ENCODE results near the gene MAZ.

- TF ChIP-seq, protein P1, sequence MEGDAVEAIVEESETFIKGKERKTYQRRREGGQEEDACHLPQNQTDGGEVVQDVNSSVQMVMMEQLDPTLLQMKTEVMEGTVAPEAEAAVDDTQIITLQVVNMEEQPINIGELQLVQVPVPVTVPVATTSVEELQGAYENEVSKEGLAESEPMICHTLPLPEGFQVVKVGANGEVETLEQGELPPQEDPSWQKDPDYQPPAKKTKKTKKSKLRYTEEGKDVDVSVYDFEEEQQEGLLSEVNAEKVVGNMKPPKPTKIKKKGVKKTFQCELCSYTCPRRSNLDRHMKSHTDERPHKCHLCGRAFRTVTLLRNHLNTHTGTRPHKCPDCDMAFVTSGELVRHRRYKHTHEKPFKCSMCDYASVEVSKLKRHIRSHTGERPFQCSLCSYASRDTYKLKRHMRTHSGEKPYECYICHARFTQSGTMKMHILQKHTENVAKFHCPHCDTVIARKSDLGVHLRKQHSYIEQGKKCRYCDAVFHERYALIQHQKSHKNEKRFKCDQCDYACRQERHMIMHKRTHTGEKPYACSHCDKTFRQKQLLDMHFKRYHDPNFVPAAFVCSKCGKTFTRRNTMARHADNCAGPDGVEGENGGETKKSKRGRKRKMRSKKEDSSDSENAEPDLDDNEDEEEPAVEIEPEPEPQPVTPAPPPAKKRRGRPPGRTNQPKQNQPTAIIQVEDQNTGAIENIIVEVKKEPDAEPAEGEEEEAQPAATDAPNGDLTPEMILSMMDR (IDR thresholded peaks at IDR 0.05; ENCODE audit: poor library complexity): no peak
- no peak for TF ChIP-seq EZH2phosphoT487 (IDR thresholded peaks at IDR 0.05; ENCODE audit: low read depth, severe bottlenecking, unreplicated experiment)
- no peak for TF ChIP-seq EZH2 (IDR thresholded peaks at IDR 0.05; ENCODE audit: borderline replicate concordance)
These were observed 39.8 kb upstream of the MAZ start for GRCh38 chr16:29766571-29766970.

Data from hepatocyte (in vitro differentiated cells).